Stimulated activated CD8-positive, alpha-beta memory T cell treated with anti-CD3 and anti-CD28 coated beads, Interleukin-15, amount 100 ng/mL, for 24 hours (primary cell): ENCODE data around the gene CERT1.
"Not testable (repeated sequence)": the region's sequence is repeated elsewhere in the genome, so short reads cannot be mapped to it uniquely, and the experiment has no call there.

Experiments
- DNase-seq: peaks from one replicate; pipeline ENCODE4 v3.0.0-alpha.2; 2020; ENCODE audit warnings: low read depth

The CERT1 gene

GRCh38 chr5:75511435-75512382 lies at the start of gene CERT1, which contains the start of gene POLK:
CERT1 (minus strand) TSS chr5:75511629; CDS start chr5:75511207, 422 bp downstream.
POLK (plus strand) TSS chr5:75511891.
- DNase-seq, result peak; percentile 72

GRCh38 chr5:75560655-75561054 lies 49.2 kb upstream of the CERT1 start:
- not testable (repeated sequence) for DNase-seq

DNA sequence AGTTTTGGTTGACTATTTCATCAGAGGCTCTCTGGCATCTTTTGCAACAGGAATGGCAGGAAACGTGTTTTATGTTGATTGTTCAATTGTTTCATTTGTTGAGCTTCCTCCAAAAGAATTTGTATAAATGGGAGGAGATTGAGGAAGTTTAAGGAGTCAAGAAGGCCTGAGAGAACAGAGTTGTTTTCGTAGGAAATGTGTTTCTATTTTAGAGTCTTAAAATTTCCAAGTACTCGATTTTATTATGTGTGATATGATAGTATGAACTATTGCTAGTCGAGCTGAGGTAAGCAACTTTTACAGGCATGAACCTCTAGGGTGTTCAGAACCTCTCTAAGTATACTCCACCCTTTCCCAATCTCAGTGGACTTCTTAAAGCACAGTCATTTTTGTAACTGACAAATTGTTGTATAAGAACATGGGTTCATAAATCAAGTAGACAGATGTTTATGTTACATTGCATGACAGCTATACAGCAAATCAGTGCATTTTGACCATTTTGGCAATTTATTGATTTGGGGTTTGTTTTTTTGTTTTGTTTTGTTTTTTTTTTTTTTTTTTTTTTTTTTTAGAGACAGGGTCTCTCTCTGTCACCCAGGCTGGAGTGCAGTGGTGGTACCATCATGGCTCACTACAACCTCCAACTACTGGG lies 47.7 kb upstream of the CERT1 start:
- no peak for DNase-seq

DNA sequence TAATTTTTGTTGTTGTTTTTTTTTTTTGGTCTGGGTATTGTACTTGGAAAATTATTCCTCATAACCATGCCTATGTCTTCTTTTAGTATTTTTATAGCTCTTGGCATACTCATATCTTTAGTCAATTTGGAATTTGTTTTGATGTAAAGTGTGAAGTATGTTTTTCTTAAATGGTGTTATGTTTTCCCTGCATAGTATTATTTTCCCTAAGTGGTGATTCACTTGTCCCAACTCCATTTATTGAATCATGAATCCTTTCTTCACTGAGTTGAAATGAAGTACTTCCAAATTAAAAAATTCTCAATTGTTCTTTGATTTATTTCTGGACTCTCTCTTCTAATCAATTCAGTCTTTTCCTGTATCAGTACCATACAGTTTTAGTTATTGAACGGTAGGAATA lies 46.8 kb upstream of the CERT1 start:
- no peak for DNase-seq

GRCh38 chr5:75553358-75553757 lies 41.9 kb upstream of the CERT1 start:
- DNase-seq, result no peak

- DNase-seq, result no peak
Measured at GRCh38 chr5:75552764-75553163, 41.3 kb upstream of the CERT1 start.

DNA sequence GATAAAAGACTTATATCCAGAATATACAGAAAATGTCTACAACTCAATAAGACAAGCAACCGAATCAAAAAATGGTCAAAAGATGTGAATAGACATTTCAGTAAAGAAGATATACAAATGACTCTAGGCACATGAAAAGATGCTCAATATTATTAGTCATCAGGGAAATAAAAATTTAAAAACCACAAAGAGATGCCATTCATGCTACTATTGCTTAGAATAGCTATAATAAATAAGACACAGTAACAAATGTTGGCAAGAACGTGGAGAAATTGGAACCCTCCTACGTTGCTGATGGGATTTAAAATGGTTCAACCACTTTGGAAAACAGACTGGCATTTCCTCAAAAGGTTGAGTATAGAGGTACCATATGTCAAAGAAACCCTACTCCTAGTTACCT lies 40.0 kb upstream of the CERT1 start:
- no peak for DNase-seq

- DNase-seq, result no peak
Measured at GRCh38 chr5:75550597-75550996, 39.2 kb upstream of the CERT1 start.

- no peak for DNase-seq
Measured at GRCh38 chr5:75547812-75548211, 36.4 kb upstream of the CERT1 start.

GRCh38 chr5:75546830-75547229 lies 35.4 kb upstream of the CERT1 start:
- no peak for DNase-seq

DNA sequence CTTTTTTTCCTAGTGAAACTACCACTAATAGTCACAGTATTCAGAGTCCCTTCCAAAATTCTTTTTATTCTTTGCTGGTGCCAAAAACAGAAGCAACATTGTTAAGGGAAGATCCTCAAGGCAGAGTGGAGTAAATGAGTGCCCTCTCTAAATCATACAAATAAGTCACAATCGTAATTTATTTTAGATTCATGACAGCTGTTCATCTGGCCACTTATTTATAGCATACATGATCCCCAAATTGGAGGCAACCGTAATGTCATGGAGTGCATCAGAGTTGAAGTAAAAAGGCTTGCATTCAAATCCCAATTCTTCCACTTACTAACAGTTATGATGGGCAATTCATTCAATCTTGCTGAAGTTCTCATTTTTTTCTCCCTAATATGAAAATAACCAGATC lies 33.7 kb upstream of the CERT1 start:
- DNase-seq, result no peak

GRCh38 chr5:75538211-75538610 lies 26.8 kb upstream of the CERT1 start:
- no peak for DNase-seq

DNA sequence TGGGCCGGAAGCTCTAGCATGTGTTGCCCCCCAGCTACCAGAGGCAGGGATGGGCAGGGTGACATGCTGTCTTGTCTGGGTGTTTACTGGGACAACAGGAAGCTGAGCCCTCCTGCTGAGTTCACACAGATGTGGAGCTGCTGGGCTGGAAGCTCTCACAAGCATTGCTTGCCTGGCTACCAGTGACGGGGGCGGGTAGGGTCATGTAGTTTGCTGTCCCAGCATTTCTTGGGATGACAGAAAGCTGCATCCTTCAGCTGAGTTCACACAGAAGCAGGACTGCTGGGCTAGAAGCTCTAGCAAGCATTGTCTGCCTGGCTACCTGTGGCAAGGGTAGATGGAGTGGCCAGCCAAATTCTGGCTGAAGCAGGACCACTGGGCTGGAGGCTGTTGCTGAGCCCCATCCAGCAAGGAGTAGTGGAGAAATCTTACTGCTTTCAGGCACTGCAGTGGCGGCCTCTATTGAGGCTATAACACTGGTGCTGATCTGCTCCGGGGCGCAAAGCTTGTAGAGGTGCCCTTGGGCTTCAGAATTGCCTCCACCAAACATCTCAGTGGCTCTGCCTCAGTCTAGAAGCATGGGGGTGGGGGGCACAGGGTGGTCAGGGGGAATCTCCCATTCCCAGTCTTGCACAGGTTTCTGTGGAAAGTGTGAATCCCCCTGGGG lies 25.4 kb upstream of the CERT1 start:
- no peak for DNase-seq

GRCh38 chr5:75536147-75536546 lies 24.7 kb upstream of the CERT1 start:
- DNase-seq, result no peak

DNA sequence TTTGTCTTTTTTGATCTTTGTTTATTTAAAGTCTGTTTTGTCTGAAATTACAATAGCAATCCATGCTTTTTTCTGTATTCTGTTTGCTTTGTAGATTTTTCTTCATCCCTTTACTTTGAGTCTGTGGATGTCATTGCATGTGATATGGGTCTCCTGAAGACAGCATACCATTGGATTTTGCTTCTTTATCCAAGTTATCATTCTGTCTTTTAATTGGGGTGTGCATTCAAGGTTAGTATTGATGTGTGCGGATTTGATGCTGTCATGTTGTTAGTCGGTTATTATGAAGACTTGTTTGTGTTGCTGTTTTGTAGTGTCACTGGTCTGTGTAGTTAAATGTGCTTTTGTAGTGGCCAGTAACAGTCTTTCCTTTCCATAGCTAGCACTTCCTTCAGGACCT lies 23.3 kb upstream of the CERT1 start:
- no peak for DNase-seq

- not testable (repeated sequence) for DNase-seq
Measured at GRCh38 chr5:75533716-75534115, 22.3 kb upstream of the CERT1 start.

- DNase-seq, result no peak
Measured at GRCh38 chr5:75532190-75532589, 20.8 kb upstream of the CERT1 start.

DNA sequence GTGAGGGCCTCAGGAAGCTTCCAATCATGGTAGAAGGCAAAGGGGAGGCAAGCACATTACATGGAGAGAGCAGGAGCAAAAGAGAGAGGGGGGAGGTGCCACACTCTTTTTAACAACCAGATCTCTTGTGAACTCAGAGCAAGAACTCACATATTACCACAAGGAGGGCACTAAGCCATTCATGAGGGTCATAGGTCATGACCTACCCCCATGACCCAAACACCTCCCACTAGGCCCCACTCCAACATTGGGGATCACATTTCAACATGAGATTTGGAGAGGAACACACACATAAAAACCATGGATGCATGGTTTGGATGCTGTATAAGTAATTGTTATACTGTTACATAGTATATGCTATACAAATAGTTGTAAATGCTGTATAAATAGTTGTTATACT lies 17.8 kb upstream of the CERT1 start:
- DNase-seq, result no peak

DNA sequence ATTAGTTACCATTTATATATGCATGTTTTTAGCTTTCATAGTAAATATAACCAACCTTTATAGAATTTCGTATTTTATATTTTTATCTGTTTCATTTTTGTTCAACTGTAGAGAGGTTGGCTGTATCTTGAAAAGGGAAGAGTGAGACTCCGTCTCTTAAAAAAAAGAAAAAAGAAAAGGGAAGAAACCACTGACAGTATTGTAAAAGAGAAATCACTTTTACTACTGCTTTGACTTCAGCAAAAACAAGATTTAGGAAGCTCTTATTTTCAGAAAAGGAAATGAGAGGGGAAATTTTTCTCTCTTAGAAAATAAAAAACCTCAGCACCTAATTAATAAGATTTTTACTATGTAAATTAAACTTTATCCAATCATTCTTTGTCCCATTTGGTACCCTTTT lies 14.6 kb upstream of the CERT1 start:
- DNase-seq, result no peak

- DNase-seq, result no peak
Measured at GRCh38 chr5:75525344-75525743, 13.9 kb upstream of the CERT1 start.

DNA sequence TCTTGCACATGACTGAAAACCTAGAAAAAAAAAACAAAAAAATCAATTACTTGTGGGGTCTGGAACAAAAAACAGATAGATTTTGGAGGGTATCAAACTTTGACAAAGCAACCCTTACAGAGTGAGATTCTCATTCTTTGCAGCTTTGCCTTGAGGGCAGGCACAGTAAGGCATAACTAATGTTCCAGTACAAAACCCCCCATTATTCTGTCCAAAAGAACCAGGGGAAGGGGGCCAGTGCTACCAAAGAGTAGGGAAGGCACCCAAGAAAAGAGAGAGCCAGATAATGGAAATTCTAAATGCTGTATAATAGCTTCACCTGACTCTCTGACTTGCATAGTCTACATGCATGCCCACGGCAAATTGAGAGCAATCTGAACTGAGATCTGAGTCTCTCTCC lies 13.2 kb upstream of the CERT1 start:
- DNase-seq, result no peak

GRCh38 chr5:75524071-75524470 lies 12.6 kb upstream of the CERT1 start:
- DNase-seq, result no peak

DNA sequence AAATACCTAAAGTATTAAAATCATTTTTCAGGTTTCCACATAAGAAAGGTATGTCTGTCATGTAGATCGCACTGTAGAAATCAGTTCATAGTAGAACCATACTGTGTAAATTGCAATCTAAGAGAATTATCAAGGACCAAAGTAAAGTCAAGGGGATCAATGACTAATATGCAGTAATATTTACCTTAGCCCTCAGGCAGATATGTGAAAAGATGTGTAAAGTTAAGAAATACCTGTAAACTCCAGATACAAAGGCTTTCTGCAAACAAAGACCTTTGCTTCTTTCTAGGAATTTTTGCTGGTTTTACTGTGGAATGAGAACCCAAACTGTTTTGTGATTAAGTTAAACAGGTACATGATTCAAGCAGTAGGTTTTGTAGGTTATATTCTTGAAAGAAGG lies 11.8 kb upstream of the CERT1 start:
- DNase-seq, result no peak
